SKM-1 (cell line): ENCODE results near the gene TNFRSF21.
"Not testable (repeated sequence)": the region's sequence is repeated elsewhere in the genome, so short reads cannot be mapped to it uniquely, and the experiment has no call there.

Source experiments
- DNase-seq: peaks from one replicate; lab custom pipeline; 2025; ENCODE audit not compliant: unreplicated experiment; lab: John Stamatoyannopoulos, UW

Gene TNFRSF21

GRCh38 chr6:47309291-47310130 lies at the start of gene TNFRSF21:
TSS of gene TNFRSF21 (minus strand) at chr6:47309905. CDS start at chr6:47309511, 394 bp downstream.
- peak; percentile 78 for DNase-seq

- no peak for DNase-seq
Observed at GRCh38 chr6:47358440-47359225, 48.9 kb upstream of the TNFRSF21 start.

- no peak for DNase-seq
Observed at GRCh38 chr6:47357827-47358226, 48.1 kb upstream of the TNFRSF21 start.

- DNase-seq: no peak
Observed at GRCh38 chr6:47355496-47355895, 45.8 kb upstream of the TNFRSF21 start.

GRCh38 chr6:47353871-47354270 lies 44.2 kb upstream of the TNFRSF21 start:
- no peak for DNase-seq

- no peak for DNase-seq
Observed at GRCh38 chr6:47352966-47353365, 43.3 kb upstream of the TNFRSF21 start.

- DNase-seq: no peak
Observed at GRCh38 chr6:47352194-47352920, 42.7 kb upstream of the TNFRSF21 start.

- no peak for DNase-seq
Observed at GRCh38 chr6:47351621-47352020, 41.9 kb upstream of the TNFRSF21 start.

GRCh38 chr6:47349931-47350330 lies 40.2 kb upstream of the TNFRSF21 start:
- DNase-seq: no peak

GRCh38 chr6:47348316-47348863 lies 38.7 kb upstream of the TNFRSF21 start:
- DNase-seq: no peak

- no peak for DNase-seq
Observed at GRCh38 chr6:47345761-47346160, 36.1 kb upstream of the TNFRSF21 start.

GRCh38 chr6:47344022-47344421 lies 34.3 kb upstream of the TNFRSF21 start:
- DNase-seq: no peak

GRCh38 chr6:47343600-47343999 lies 33.9 kb upstream of the TNFRSF21 start:
- DNase-seq: no peak

- no peak for DNase-seq
Observed at GRCh38 chr6:47342824-47343223, 33.1 kb upstream of the TNFRSF21 start.

GRCh38 chr6:47337519-47337918 lies 27.8 kb upstream of the TNFRSF21 start:
- DNase-seq: no peak

GRCh38 chr6:47336334-47336733 lies 26.6 kb upstream of the TNFRSF21 start:
- no peak for DNase-seq

- peak; percentile 56 for DNase-seq
Observed at GRCh38 chr6:47335466-47335865, 25.8 kb upstream of the TNFRSF21 start.

GRCh38 chr6:47334334-47334733 lies 24.6 kb upstream of the TNFRSF21 start:
- DNase-seq: no peak

GRCh38 chr6:47328606-47329005 lies 18.9 kb upstream of the TNFRSF21 start:
- not testable (repeated sequence) for DNase-seq

GRCh38 chr6:47328139-47328538 lies 18.4 kb upstream of the TNFRSF21 start:
- not testable (repeated sequence) for DNase-seq

GRCh38 chr6:47323887-47324286 lies 14.2 kb upstream of the TNFRSF21 start:
- DNase-seq: no peak
